Fibroblast of skin of abdomen (primary cell): ENCODE data around the gene MIS18A. TPM values are rescaled to one million over a fixed set of nuclear protein-coding genes. Genes with fewer than 3 reads are reported as not detected.
A peak's percentile ranks its signal among the peaks of the same experiment; 100 is the strongest.
"Not testable (repeated sequence)": the region's sequence is repeated elsewhere in the genome, so short reads cannot be mapped to it uniquely, and the experiment has no call there.

Experiments used
- DNase-seq: peaks from one replicate; pipeline ENCODE4 v3.0.0-alpha.2; 2013
- polyA plus RNA-seq, 2 experiments: library from polyadenylated mRNA; unstranded; fragments of 120-200 nt; gene quantifications; one replicate each; pipeline ENCODE4 v1.2.1, GENCODE V29; 2013; ENCODE audit not compliant: insufficient read length in 2 of 2

The MIS18A gene
- 12.3 TPM for polyA plus RNA-seq (2013, experiment 1 of 2; ENCODE audit: insufficient read length)
- polyA plus RNA-seq (2013, experiment 2 of 2; ENCODE audit: insufficient read length): 11.9 TPM

- DNase-seq: peak; percentile 93
Measured at GRCh38 chr21:32278518-32279376, at the start of gene MIS18A. Gene MIS18A, minus strand, starts transcription at chr21:32279049. Its CDS starts 35 bp downstream, at chr21:32279014.

- DNase-seq: peak; percentile 37
Measured at GRCh38 chr21:32328595-32328994, 49.7 kb upstream of the MIS18A start.

- no peak for DNase-seq
Measured at GRCh38 chr21:32325706-32326105, 46.9 kb upstream of the MIS18A start.

- DNase-seq: no peak
Measured at GRCh38 chr21:32322676-32323075, 43.8 kb upstream of the MIS18A start.

- DNase-seq: no peak
Measured at GRCh38 chr21:32322103-32322502, 43.3 kb upstream of the MIS18A start.

GRCh38 chr21:32321480-32321879, 42.6 kb upstream of the MIS18A start:
- no peak for DNase-seq

- DNase-seq: no peak
Measured at GRCh38 chr21:32320726-32321125, 41.9 kb upstream of the MIS18A start.

- no peak for DNase-seq
Measured at GRCh38 chr21:32320059-32320458, 41.2 kb upstream of the MIS18A start.

GRCh38 chr21:32319012-32319411, 40.2 kb upstream of the MIS18A start:
- DNase-seq: no peak

GRCh38 chr21:32317726-32318125, 38.9 kb upstream of the MIS18A start:
- DNase-seq: no peak

- DNase-seq: no peak
Measured at GRCh38 chr21:32316361-32317215, 37.7 kb upstream of the MIS18A start.

GRCh38 chr21:32315511-32316281, 36.8 kb upstream of the MIS18A start:
- no peak for DNase-seq

- no peak for DNase-seq
Measured at GRCh38 chr21:32314806-32315205, 36.0 kb upstream of the MIS18A start.

- DNase-seq: no peak
Measured at GRCh38 chr21:32312976-32313375, 34.1 kb upstream of the MIS18A start.

GRCh38 chr21:32312326-32312725, 33.5 kb upstream of the MIS18A start:
- no peak for DNase-seq

- DNase-seq: no peak
Measured at GRCh38 chr21:32311621-32312020, 32.8 kb upstream of the MIS18A start.

GRCh38 chr21:32310976-32311375, 32.1 kb upstream of the MIS18A start:
- DNase-seq: not testable (repeated sequence)

GRCh38 chr21:32309906-32310460, 31.1 kb upstream of the MIS18A start:
- no peak for DNase-seq

GRCh38 chr21:32308696-32309095, 29.8 kb upstream of the MIS18A start:
- no peak for DNase-seq

GRCh38 chr21:32307706-32308105, 28.9 kb upstream of the MIS18A start:
- DNase-seq: peak; percentile 17

GRCh38 chr21:32306021-32306780, 27.4 kb upstream of the MIS18A start:
- DNase-seq: no peak
